NOMO-1 treated with dmso at 0.1 percent for 144 hours (cell line): Measurements from ENCODE around the gene CTNNBL1.

Experiments
- DNase-seq: peaks from one replicate; lab custom pipeline; 2025; ENCODE audit not compliant: unreplicated experiment; lab: John Stamatoyannopoulos, UW

Gene CTNNBL1

DNA sequence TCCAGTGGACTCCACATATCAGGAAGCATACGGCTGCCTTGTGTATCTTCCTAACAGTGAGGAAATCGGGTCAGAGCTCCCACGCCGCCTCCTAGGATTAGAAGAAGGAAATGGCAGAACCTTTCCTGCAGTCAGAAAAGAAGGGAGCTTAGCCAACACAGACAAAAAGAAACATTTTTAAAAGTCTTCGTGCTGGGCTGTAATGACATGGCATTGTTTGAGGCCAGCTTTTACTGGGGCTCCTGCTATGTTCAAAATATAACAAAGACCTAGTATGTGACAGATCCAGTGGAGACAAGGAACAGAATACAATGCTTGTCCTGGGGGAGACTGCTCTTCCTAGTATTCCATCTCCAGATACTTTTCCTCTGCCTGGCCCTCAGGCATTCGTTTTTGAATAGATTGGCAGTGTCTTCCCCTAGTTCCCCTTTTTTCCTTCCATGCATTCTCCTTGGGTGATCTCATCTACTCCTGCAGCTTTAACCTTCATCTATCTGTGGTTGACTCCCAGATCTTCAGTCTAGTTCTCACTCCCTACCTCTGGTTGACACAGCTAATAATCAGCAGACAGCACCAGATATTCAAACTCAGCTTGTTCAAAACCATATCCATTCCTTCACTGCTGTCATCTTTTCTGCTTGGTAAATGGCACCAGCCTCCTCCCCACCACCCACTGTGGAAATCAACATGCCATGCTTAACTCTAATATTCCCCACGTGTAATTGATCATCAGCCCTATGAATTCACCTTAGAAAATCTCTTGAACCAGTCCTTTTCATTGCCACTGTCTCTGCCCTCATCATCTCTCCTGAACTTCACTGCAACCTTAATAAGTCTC lies 114.6 kb downstream of the CTNNBL1 start:
- DNase-seq: no peak

DNA sequence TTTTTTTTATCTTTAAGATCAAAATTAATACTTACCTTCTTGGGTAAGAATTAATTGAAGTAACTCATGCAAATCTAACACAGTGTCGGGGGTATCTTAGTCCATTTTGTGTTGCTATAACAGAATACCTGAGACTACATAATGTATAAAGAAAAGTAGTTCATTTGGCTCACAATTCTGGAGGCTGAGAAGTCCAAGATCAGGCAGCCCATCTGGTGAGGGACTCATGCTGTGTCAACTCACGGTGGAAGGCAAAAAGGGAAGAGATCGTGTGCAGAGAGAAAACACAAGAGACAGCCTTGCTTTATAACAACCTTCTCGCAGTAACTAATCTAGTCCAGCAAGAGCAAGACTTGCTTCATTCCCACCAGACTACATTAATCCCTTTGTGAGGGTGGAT lies 116.2 kb downstream of the CTNNBL1 start:
- no peak for DNase-seq

DNA sequence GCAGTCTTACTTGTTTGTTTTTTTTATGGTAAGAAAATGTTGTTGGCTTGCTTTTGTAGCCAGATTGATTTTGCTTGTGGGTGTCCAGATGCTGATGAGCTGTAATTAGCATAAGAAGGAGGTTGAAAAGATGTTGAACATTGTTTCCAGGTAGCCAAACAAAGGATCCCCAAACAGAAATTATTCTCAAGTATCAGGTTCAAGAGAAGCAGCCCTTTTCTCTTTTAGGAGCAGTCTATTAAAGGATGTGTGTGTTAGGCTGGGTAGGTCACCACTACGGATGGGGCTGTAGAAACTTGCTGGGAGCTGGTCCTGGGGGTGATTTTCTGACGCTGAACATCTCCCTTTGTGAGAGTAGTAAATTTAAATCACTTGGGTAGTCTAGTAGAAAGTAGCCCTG lies 122.2 kb downstream of the CTNNBL1 start:
- no peak for DNase-seq

DNA sequence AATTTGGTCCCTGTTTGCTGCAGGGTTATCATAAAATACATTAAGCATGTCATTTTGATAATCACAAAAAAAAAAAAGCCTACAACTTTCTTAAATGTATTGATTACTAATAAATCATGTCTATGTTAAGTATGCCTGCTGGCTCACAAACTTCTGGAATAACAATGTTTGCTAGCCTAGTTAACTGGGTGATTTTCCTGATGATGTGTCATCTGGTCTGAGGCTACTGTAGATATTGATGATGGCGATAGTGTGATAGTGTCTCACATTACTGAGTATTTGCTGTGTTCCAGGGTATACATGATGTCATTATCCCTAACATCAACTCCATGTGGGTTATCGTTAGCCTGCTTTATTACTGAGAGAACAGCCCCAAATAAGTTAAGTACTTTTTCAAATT lies 122.9 kb downstream of the CTNNBL1 start:
- no peak for DNase-seq

GRCh38 chr20:37821696-37822095 lies 127.9 kb downstream of the CTNNBL1 start:
- no peak for DNase-seq

DNA sequence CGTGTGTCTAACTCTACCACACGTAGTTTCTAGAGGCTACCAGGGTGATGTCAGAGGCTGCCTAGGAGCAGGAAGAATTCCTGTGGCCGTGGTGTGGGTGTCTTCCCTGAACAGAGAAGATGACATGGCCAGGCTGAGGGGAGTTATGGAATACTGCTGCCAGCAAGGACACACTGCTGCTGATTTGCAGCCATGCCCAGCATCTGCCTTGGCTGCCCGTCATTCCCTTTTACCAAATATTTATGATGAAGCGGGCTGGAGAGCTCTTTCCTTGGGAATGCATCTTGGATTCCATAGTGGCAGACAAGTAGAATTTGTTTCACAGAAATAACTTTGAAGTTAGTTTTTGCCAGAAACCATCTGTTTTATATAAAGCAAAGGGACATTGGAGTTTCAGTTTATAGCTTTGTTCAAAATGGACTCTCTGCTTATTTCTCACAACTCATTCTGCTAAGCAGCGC lies 128.3 kb downstream of the CTNNBL1 start:
- DNase-seq: no peak

DNA sequence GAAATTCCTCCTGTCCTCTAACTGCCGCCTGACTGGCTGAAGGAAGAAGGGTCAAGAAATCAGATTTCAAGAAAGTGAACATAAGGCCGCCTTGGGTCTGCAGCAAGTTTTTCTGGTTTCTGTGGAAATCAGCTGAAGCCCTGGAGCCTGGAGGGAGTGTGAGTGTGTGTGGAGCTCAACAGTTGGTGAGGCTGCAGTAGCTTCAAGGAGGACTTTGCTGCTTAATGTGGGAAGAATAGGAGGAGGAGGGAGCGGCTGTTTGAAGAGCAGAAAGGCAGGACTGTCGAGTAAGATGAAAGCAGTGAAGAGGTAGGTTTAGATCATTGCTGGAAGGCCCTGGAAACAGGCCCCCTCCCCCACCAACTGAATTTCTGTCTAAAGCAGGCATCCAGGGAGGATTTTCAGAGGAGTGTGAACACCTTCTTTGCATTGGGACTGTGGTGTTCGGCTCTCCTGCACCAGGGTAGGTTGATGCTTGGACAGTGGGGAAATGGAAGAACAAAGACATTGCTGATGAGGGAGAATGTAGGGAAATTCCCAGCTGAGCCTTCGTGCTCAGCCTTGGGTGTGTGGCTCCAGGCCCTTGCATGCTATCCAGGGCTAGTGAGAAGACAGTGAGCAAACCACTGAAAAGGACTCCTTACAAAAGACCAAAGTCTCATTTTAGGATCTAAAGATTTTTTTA lies 129.6 kb downstream of the CTNNBL1 start:
- no peak for DNase-seq

- no peak for DNase-seq
Measured at GRCh38 chr20:37827605-37828004, 133.8 kb downstream of the CTNNBL1 start.

DNA sequence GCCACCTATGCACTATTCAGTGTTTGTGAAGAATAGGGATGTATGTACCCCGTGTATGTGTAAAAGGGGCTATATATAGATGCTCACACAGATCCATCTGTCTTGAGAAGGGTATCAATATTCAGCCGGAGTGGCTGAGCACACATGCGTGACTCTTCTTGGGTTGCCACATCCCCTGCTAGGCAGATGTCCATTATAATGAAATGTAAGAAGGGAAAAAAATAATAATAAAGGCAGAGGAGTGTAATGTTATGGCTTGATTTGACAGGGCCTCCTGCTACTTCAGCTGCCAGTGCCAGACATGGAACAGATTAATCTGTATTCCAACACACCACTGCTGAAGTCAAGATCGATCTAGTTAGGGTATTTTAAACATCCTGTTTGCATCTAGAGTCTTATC lies 134.9 kb downstream of the CTNNBL1 start:
- DNase-seq: no peak

- DNase-seq: no peak
Measured at GRCh38 chr20:37829128-37829527, 135.3 kb downstream of the CTNNBL1 start.

DNA sequence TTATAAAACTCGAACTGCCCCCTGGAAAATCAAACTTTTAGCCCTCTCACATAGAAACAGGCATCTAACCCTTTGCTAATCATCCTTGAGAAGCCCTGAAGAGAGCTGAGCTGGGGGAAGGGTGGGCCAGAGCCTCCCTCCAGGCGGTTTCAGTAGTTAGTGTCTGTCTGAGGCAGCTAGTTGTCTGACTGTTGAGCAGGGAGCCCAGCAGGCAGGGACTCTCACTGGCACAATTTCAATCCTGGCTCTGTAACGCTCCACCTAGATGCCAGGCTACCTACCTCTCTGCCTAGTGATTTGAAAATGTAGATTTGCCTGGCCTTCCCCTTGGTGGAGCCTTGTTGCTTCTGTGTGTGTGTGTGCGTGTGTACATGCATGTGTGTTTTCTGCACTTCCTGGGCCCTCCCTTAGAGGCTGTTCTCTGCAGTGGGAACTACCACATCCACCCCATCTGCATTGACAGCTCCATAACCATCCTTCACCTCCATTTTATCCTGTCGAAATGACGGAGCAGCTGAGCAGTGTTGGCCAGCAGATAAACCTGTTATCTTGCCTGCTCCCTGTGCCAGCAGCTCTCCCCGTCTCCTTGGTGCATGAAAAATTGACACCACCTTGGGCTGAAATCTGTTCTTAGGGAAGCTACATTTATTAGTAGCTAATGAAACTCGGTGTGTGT lies 139.5 kb downstream of the CTNNBL1 start:
- DNase-seq: no peak

DNA sequence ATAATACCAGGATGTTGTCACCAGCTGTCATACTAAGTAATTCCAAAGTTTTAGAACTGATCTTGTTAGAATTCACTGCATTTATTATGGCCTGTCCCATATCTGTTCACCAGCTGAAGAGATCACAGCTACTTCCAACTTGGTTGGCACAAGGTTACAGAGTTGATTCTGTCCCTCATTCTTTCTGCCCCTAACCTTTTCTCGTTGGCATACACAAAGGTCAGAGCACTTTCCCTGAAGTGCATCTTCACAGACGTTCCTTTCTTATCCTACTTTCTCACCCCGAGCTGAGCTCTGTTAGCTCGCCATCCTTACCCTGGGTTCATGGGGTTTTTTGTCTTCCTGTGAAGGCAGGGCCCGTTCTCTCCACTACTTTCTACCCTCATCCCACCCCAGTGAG lies 143.1 kb downstream of the CTNNBL1 start:
- no peak for DNase-seq

- no peak for DNase-seq
Measured at GRCh38 chr20:37837924-37838323, 144.1 kb downstream of the CTNNBL1 start.

DNA sequence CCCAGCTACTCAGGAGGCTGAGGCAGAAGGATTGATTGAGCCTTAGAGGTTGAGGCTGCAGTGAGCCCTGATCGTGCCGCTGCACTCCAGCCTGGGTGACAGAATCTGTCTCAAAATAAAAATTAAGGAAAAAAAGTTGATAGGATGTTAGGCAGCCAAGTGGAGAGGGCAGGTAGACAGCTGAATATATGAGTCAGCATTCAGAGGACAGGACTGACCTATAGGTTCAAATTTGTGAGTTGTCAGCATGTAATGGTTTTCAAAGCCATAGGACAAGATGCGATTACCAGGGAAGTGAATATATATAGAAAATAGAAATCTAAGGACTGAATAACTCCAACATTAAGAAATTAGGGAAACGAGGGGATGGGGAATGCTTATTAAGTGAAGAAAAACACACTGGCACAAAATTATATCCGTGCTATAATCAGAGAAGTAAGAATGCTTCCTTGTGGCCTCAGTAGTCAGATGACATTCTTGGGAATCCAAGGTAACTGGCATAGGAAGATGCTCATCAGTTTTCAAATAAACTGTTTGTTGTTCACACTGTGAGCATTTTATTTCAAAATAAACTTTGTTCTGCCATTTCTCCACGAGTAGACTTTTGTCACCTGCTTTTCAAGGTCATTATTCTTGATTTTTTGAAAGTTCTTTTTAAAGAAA lies 145.1 kb downstream of the CTNNBL1 start:
- DNase-seq: no peak

DNA sequence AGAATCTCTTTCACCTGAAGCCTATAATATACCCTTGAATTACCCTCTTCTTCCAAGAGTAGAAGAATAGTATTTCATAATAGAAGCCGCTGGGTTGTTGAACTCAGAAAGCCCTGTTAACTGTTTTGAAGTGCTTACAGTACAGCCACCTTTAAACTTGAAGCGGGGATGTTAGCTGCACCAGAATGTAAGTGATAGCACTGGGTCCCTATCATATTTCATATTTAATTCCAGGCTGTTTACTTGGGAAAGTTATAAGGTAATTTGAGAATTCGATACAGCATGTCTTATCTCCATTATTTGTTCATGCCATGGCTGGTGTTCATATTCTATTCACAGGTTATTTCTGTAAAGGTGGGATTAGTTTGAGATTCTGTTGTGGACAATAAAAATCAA lies 145.6 kb downstream of the CTNNBL1 start:
- DNase-seq: no peak

DNA sequence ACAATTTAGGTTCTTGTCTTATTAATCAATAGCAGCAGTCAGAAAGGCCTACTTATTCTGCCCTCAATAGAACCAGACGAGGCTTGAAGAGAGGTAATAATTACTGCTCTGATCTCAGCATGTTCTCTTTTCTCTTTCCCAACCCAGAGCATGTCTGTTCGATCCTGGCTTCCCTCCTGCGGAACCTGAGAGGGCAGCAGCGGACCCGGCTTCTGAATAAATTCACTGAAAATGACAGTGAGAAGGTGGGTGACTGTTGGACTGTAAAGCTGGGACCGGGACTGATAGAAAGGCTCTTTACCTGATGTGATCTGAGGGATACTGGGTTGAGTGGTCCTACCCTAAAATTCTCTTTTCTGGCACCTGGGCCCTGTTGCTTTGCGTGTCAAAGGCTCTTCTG lies 146.1 kb downstream of the CTNNBL1 start:
- no peak for DNase-seq

DNA sequence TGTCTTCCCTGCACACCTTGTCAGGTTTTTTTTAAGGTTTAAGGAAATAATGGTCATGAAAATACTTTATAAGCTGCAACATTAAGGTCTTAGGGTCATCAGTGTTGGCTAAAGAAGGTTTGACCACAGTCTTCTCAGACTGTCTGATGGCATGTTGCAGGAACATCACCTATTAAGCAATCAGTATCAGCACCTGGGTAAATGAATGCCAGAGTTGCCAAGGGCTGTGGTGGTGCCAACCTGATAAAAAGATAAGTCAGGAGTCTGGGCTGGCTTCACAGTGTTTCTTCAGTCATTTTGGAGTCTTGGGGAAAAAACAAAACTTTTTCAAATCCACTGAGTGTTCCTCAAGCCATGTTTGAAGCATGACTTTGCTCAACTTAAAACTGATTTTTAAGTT lies 147.6 kb downstream of the CTNNBL1 start:
- no peak for DNase-seq

GRCh38 chr20:37841971-37842370 lies 148.1 kb downstream of the CTNNBL1 start:
- no peak for DNase-seq

DNA sequence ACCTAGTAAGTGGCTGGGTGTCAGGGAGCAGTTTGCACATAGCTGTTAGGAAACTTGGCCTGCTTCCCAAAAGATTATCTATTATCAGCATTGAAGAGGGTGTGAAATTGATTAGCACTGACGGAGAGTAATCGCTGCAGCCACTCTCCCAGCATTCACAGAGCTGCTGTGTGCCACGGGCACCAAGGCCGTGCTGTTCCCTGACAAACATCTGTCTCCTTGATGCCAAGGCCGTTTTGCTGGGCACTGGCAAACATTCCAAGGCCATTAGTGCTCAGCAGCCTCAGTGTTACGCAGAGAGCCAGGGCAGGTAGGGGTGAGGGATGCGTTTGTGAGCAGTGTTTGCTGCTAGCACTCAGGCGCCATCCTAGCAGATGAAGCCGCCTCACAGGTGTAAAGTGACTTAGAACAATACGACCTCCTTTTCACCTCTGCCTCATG lies 151.4 kb downstream of the CTNNBL1 start:
- no peak for DNase-seq

- DNase-seq: no peak
Measured at GRCh38 chr20:37845878-37846277, 152.0 kb downstream of the CTNNBL1 start.

- no peak for DNase-seq
Measured at GRCh38 chr20:37846573-37846972, 152.7 kb downstream of the CTNNBL1 start.
